ENCODE results near the gene NUMA1.

The NUMA1 gene

DNA sequence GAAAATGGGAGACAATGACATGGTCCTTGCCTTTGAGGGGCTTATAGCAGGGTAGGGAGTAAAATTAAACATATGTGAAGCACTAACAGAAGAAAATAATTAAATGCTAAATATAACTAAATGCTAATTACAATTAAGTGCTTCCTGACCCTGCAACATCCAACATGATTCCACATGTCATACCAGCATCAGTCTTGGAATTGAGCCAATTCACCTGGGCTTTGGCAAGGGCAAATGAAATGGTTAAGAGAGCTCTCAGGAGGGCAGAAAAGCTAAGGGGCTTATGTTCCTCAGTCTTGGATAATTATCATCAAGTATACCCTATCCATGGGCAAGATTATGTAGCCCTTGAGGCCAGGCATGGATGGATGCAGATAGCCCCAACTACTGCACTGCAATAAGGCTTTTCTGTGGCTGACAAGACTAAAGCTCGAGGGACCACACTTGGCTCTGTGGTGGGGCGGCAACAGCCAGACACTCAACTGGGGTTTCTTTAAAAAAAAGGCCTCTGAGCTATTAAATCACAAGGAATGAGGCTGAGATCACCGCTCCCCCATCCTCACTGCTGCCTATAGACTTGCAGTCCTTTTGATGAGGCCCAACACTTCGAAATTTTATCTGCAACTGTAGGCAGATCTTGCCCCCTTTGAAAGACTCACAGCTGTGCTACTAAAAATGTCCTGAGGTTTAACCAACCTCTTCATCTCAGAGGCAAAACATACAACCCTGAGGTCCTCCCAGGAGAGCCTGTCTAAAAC is 42.6 kb downstream of the NUMA1 start:
- peak overlapping the region; percentile 73 for H3K4me3 ChIP-seq (ENCODE audit: low read depth, low read length)
- DNase-seq (ENCODE audit: low read depth, low spot score), result no peak
- in situ Hi-C loops (cut with HindIII; ENCODE audit: low sequenced_read_pairs), result no loop called here
- TF ChIP-seq, protein P1, sequence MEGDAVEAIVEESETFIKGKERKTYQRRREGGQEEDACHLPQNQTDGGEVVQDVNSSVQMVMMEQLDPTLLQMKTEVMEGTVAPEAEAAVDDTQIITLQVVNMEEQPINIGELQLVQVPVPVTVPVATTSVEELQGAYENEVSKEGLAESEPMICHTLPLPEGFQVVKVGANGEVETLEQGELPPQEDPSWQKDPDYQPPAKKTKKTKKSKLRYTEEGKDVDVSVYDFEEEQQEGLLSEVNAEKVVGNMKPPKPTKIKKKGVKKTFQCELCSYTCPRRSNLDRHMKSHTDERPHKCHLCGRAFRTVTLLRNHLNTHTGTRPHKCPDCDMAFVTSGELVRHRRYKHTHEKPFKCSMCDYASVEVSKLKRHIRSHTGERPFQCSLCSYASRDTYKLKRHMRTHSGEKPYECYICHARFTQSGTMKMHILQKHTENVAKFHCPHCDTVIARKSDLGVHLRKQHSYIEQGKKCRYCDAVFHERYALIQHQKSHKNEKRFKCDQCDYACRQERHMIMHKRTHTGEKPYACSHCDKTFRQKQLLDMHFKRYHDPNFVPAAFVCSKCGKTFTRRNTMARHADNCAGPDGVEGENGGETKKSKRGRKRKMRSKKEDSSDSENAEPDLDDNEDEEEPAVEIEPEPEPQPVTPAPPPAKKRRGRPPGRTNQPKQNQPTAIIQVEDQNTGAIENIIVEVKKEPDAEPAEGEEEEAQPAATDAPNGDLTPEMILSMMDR (IDR thresholded peaks at IDR 0.05; ENCODE audit: low read depth, low read length), result no peak

DNA sequence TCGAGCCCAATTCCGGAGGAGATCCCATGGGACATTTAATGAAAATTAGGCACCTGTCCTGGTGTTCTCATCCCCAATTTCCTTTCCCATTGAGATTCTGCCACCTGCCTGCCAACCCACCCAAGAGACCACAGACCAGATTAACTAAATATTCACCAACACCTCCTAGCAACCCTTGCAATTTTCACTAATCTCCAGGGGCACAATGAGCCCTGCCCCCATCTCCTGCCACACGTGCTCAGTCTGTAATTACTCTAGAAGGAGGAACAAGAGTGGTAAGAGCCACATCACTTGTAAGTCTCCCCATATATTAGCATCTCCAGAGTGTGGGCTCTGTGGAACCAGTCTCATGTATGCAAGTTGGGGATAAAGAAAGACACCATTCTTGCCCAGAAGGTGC is 43.7 kb downstream of the NUMA1 start:
- H3K4me3 ChIP-seq (ENCODE audit: low read depth, low read length), result no peak overlapping the region
- DNase-seq (ENCODE audit: low read depth, low spot score), result no peak
- TF ChIP-seq, protein P1 (IDR thresholded peaks at IDR 0.05; ENCODE audit: low read depth, low read length), result no peak
- in situ Hi-C loops (cut with HindIII; ENCODE audit: low sequenced_read_pairs), result no loop called here

DNA sequence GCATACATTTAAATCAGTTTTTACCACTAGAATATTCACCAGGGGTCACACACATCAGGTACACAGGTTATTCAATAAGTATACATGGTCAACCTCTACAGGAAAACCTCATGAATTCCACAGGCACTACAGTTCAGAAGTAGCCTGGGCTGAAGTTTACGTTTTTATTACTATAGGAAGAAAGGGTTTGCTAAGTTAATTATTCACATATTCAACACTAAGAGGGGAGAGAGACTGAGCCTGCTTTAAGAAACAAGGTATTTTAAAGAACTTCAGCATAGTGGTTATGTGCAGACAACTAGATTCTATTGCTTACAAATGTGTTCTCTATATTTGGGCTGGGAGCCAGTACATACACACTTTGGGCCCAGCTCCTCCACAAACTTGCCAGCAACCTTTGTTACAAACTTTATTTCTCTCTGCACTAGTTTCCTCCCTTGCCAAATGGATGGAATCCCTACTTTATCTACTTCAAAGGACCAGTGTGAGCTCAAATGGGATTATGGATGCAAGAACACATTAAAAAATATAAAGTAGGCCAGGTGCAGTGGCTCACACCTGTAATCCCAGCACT is 49.8 kb downstream of the NUMA1 start:
- DNase-seq (ENCODE audit: low read depth, low spot score), result no peak
- no peak overlapping the region for H3K4me3 ChIP-seq (ENCODE audit: low read depth, low read length)
- in situ Hi-C loops (cut with HindIII; ENCODE audit: low sequenced_read_pairs), result no loop called here
- TF ChIP-seq, protein P1 (IDR thresholded peaks at IDR 0.05; ENCODE audit: low read depth, low read length), result no peak

DNA sequence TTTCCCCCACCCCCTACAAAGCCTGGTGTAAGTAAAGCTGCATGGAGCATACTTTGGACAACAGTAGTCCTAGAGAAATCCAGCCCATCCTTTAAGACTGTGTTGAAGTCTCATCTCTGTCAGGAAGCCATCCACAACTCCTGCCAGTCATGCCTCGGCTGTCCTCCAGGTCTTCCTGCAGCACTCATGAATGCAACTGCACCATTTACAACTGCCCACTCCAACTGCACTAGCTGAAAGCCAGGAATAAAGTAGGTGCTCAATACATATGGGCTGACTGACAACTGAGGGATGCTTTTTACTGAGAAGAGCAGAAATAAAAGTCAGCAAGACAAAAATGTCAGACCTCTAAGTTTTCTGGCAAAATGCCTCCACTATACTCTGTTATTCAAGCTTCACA is 54.3 kb downstream of the NUMA1 start:
- no peak overlapping the region for H3K4me3 ChIP-seq (ENCODE audit: low read depth, low read length)
- no peak for DNase-seq (ENCODE audit: low read depth, low spot score)
- in situ Hi-C loops (cut with HindIII; ENCODE audit: low sequenced_read_pairs), result no loop called here
- TF ChIP-seq, protein P1 (IDR thresholded peaks at IDR 0.05; ENCODE audit: low read depth, low read length), result no peak

DNA sequence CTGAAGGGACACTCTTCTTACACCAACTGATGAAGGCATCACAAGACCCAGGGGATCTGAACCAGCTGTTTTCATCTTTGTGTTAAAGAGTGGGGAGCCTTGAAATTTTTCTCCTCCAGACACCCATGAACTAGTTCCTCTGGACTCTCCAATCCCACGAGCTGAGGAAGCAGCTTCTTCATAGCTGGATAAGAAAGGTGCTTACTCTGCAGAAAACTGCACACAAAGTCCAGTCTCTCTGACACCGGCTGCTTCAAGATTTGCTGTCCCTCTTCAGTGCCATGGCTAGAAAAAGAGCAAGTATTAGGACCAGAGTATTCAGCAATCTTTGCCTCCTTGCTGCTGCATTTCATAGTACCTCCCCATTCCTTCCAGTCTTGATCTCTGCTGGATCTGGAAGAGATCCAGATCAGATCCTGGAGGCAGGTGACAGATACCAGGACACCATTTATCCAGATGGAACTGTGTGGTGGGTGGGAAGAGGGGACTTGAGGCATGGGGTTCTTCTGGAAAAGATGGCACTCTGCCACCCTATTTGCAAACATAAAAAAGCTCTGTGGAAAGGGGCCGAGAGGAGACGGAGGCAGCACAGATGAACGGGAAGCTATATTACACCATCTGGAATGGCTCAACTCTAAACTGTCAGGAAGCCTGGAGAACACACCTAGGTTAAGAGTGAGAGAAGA is 56.1 kb downstream of the NUMA1 start:
- no peak overlapping the region for H3K4me3 ChIP-seq (ENCODE audit: low read depth, low read length)
- no peak for DNase-seq (ENCODE audit: low read depth, low spot score)
- in situ Hi-C loops (cut with HindIII; ENCODE audit: low sequenced_read_pairs), result no loop called here
- TF ChIP-seq, protein P1 (IDR thresholded peaks at IDR 0.05; ENCODE audit: low read depth, low read length), result no peak

DNA sequence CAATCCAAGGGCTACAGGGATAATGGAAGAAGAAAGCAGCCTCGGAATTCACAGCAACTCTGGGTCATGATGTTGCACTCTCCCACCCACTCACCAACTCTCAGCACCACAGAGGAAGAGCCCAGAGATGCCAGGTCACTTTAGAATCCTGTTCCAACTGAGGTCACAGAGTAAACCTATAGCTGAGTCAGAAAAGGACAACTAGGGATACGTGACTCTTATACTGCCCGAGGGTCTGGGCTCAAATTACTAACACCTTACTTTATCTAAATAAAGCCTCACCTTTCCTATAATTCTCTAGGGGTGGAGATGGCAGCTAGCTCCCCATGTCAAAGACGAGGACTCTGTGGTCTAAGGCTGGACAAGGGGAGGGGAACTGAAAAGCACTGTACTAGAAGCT is 57.0 kb downstream of the NUMA1 start:
- TF ChIP-seq, protein P1 (IDR thresholded peaks at IDR 0.05; ENCODE audit: low read depth, low read length), result no peak
- in situ Hi-C loops (cut with HindIII; ENCODE audit: low sequenced_read_pairs), result no loop called here
- DNase-seq (ENCODE audit: low read depth, low spot score), result no peak
- no peak overlapping the region for H3K4me3 ChIP-seq (ENCODE audit: low read depth, low read length)
